ENCODE results near the gene IFI27L2. TPM values are rescaled to one million over a fixed set of nuclear protein-coding genes. Genes with fewer than 3 reads are reported as not detected.

The IFI27L2 gene
- total RNA-seq, 1 experiment from 2014 or later = 107 TPM

- DNase-seq (ENCODE audit: low read depth) = no peak
These were observed 6.1 kb downstream of the IFI27L2 start for GRCh38 chr14:94123296-94123695.

- DNase-seq (ENCODE audit: low read depth) = no peak
These were observed 7.0 kb downstream of the IFI27L2 start for GRCh38 chr14:94122438-94122837.

- no peak for DNase-seq (ENCODE audit: low read depth)
These were observed 7.9 kb downstream of the IFI27L2 start for GRCh38 chr14:94121485-94121884.

GRCh38 chr14:94120667-94121340, 8.6 kb downstream of the IFI27L2 start:
- DNase-seq (ENCODE audit: low read depth) = peak; percentile 29

GRCh38 chr14:94119071-94119470, 10.3 kb downstream of the IFI27L2 start:
- DNase-seq (ENCODE audit: low read depth) = no peak

GRCh38 chr14:94117856-94118255, 11.5 kb downstream of the IFI27L2 start:
- DNase-seq (ENCODE audit: low read depth) = no peak

- DNase-seq (ENCODE audit: low read depth) = no peak
These were observed 12.7 kb downstream of the IFI27L2 start for GRCh38 chr14:94116701-94117100.

GRCh38 chr14:94115631-94116030, 13.8 kb downstream of the IFI27L2 start:
- no peak for DNase-seq (ENCODE audit: low read depth)

- DNase-seq (ENCODE audit: low read depth) = no peak
These were observed 14.3 kb downstream of the IFI27L2 start for GRCh38 chr14:94115058-94115591.

GRCh38 chr14:94114589-94115057, 14.8 kb downstream of the IFI27L2 start:
- no peak for DNase-seq (ENCODE audit: low read depth)

GRCh38 chr14:94113908-94114588, 15.4 kb downstream of the IFI27L2 start:
- DNase-seq (ENCODE audit: low read depth) = no peak

GRCh38 chr14:94113490-94113889, 15.9 kb downstream of the IFI27L2 start:
- no peak for DNase-seq (ENCODE audit: low read depth)

GRCh38 chr14:94113073-94113472, 16.3 kb downstream of the IFI27L2 start:
- no peak for DNase-seq (ENCODE audit: low read depth)

- no peak for DNase-seq (ENCODE audit: low read depth)
These were observed 16.8 kb downstream of the IFI27L2 start for GRCh38 chr14:94112513-94113063.

- no peak for DNase-seq (ENCODE audit: low read depth)
These were observed 17.9 kb downstream of the IFI27L2 start for GRCh38 chr14:94111276-94112095.

- DNase-seq (ENCODE audit: low read depth) = peak; percentile 18
These were observed 18.7 kb downstream of the IFI27L2 start, which contains the start of gene IFI27 for GRCh38 chr14:94110552-94111181. Gene IFI27, plus strand, starts transcription at chr14:94110736.

- no peak for DNase-seq (ENCODE audit: low read depth)
These were observed 19.5 kb downstream of the IFI27L2 start for GRCh38 chr14:94109915-94110250.

- DNase-seq (ENCODE audit: low read depth) = no peak
These were observed 24.7 kb downstream of the IFI27L2 start for GRCh38 chr14:94104731-94105130.

GRCh38 chr14:94103554-94104150, 25.8 kb downstream of the IFI27L2 start:
- DNase-seq (ENCODE audit: low read depth) = no peak

GRCh38 chr14:94102768-94103482, 26.5 kb downstream of the IFI27L2 start:
- DNase-seq (ENCODE audit: low read depth) = no peak
